Fibroblast of lung (primary cell): Measurements from ENCODE around the gene RETREG1. TPM values are rescaled to one million over a fixed set of nuclear protein-coding genes. Genes with fewer than 3 reads are reported as not detected.
"Not testable (repeated sequence)": the region's sequence is repeated elsewhere in the genome, so short reads cannot be mapped to it uniquely, and the experiment has no call there.

ENCODE experiments used
- DNase-seq, 2 donors: peaks; one replicate each; pipeline versions ENCODE4 v3.0.0 to v3.0.0-alpha.2; 2010; ENCODE audit warnings: low read depth in 2 of 2
- H2AFZ ChIP-seq: 2 replicates; pipeline ENCODE4 v1.5.1; 2012; ENCODE audit warnings: low read length, control low read depth, inconsistent platforms
- H3K27ac ChIP-seq: 2 replicates; pipeline ENCODE4 v1.5.1; 2011; ENCODE audit warnings: low read length, control low read depth; ENCODE audit not compliant: insufficient read depth
- H3K27me3 ChIP-seq: 2 replicates; pipeline ENCODE4 v1.5.1; 2011; ENCODE audit warnings: mild to moderate bottlenecking, low read length; ENCODE audit not compliant: control insufficient read depth, insufficient read depth
- H3K36me3 ChIP-seq: 2 replicates; pipeline ENCODE4 v1.5.1; 2011; ENCODE audit warnings: low read length; ENCODE audit not compliant: control insufficient read depth, insufficient read depth
- H3K4me1 ChIP-seq: 2 replicates; pipeline ENCODE4 v1.5.1; 2011; ENCODE audit warnings: low read length; ENCODE audit not compliant: control insufficient read depth, insufficient read depth; ENCODE audit errors: extremely low read depth
- H3K4me2 ChIP-seq: 2 replicates; pipeline ENCODE4 v1.5.1; 2011; ENCODE audit warnings: low read length, control low read depth; ENCODE audit not compliant: insufficient read depth; ENCODE audit errors: extremely low read depth
- H3K4me3 ChIP-seq, 4 experiments: fragments of 200-600 bp in 1 of 4; sonication (generic) in 1 of 4; replicated peaks in 1 of 4; 2 replicates each; pipeline ENCODE4 v1.5.1; 2011 to 2016; ENCODE audit warnings: low read length in 4 of 4, low read depth in 3 of 4, mild to moderate bottlenecking in 3 of 4, control low read depth in 2 of 4, inconsistent platforms in 1 of 4, mixed read lengths in 1 of 4; ENCODE audit not compliant: insufficient read depth in 1 of 4; ENCODE audit errors: control extremely low read depth in 1 of 4
- H3K79me2 ChIP-seq: 2 replicates; pipeline ENCODE4 v1.5.1; 2012; ENCODE audit warnings: mild to moderate bottlenecking, low read length, inconsistent platforms; ENCODE audit not compliant: control insufficient read depth, insufficient read depth
- H3K9ac ChIP-seq: 2 replicates; pipeline ENCODE4 v1.5.1; 2011; ENCODE audit warnings: mild to moderate bottlenecking, low read length, control low read depth; ENCODE audit not compliant: insufficient read depth
- H3K9me3 ChIP-seq: 2 replicates; pipeline ENCODE4 v1.5.1; 2012; ENCODE audit warnings: low read depth, low read length; ENCODE audit not compliant: control insufficient read depth, insufficient read depth
- H4K20me1 ChIP-seq: 2 replicates; pipeline ENCODE4 v1.5.1; 2011; ENCODE audit warnings: low read length; ENCODE audit not compliant: control insufficient read depth, insufficient read depth; ENCODE audit errors: extremely low read depth
- CTCF ChIP-seq, 2 donors: IDR thresholded peaks in 1 of 2; conservative IDR thresholded peaks in 1 of 2; 1 replicate in 1 of 2; 2 replicates in 1 of 2; pipeline ENCODE4 v1.5.1; 2011 to 2012; ENCODE audit warnings: low read length in 2 of 2, control low read depth in 1 of 2, inconsistent platforms in 1 of 2, low read depth in 1 of 2, mild to moderate bottlenecking in 1 of 2
- EZH2 ChIP-seq: IDR thresholded peaks from 2 replicates; pipeline ENCODE4 v1.5.1; 2012; ENCODE audit warnings: low read length, control low read depth, mild to moderate bottlenecking; ENCODE audit errors: missing control alignments
- polyA plus RNA-seq, 2 donors: library from polyadenylated mRNA; depleted of rRNA in 1 of 2; stranded (reverse) in 1 of 2; unstranded in 1 of 2; fragments of >200 nt; gene quantifications; 2 replicates each; pipeline ENCODE4 v1.2.1, GENCODE V29; 2011 to 2012; ENCODE audit warnings: missing spikeins in 1 of 2
- total RNA-seq: library from RNA; depleted of rRNA; stranded (reverse); fragments of >200 nt; gene quantifications from 2 replicates; pipeline ENCODE4 v1.2.1, GENCODE V29; 2014

The RETREG1 gene
- total and polyA plus RNA-seq, 2 donors (not counting 1 experiment from before 2014, with no cell fraction given) = 0.41 to 0.99 TPM

GRCh38 chr5:16477541-16477940, 139.3 kb downstream of the RETREG1 start:
- Histone ChIP-seq H3K27ac (no peak overlapping the region), H3K9me3 (no peaks in the 10 kb centered on the region), H3K4me3 (no peak overlapping the region), H3K79me2 (no peaks in the 10 kb centered on the region), H3K4me1 (no peaks in the 10 kb centered on the region), H3K4me2 (no peak overlapping the region), H3K9ac (no peak overlapping the region), H2AFZ (no peak overlapping the region), H3K36me3 (no peaks in the 10 kb centered on the region), H4K20me1 (no peaks in the 10 kb centered on the region), H3K27me3 (no peaks in the 10 kb centered on the region)
- TF ChIP-seq EZH2 (no peak), CTCF (conservative IDR thresholded peaks at IDR 0.05 in 1 of 2, IDR thresholded peaks at IDR 0.05 in 1 of 2; ENCODE audit: low read depth in 1 of 2, low read length in 2 of 2) (no peak)
- no peak for DNase-seq

GRCh38 chr5:16476417-16476816, 140.4 kb downstream of the RETREG1 start:
- not testable (repeated sequence) for H3K4me1 ChIP-seq, H3K4me2 ChIP-seq, H3K27me3 ChIP-seq, H3K27ac ChIP-seq, H2AFZ ChIP-seq, H4K20me1 ChIP-seq, H3K36me3 ChIP-seq, H3K4me3 ChIP-seq, H3K9ac ChIP-seq, DNase-seq, H3K9me3 ChIP-seq, H3K79me2 ChIP-seq

GRCh38 chr5:16471387-16471786, 145.4 kb downstream of the RETREG1 start:
- Histone ChIP-seq H4K20me1 (no peaks in the 10 kb centered on the region), H3K4me2 (no peak overlapping the region), H3K9ac (no peak overlapping the region), H3K79me2 (peaks cover 10% of the 10 kb centered on the region), H2AFZ (no peak overlapping the region), H3K36me3 (no peaks in the 10 kb centered on the region), H3K9me3 (no peaks in the 10 kb centered on the region), H3K4me3 (no peak overlapping the region), H3K4me1 (peaks cover 8% of the 10 kb centered on the region), H3K27ac (no peak overlapping the region), H3K27me3 (no peaks in the 10 kb centered on the region)
- no peak for DNase-seq
- TF ChIP-seq EZH2 (no peak), CTCF (conservative IDR thresholded peaks at IDR 0.05 in 1 of 2, IDR thresholded peaks at IDR 0.05 in 1 of 2; ENCODE audit: low read depth in 1 of 2, low read length in 2 of 2) (no peak)
